ENCODE measurements around the gene AUTS2.

Gene AUTS2

DNA sequence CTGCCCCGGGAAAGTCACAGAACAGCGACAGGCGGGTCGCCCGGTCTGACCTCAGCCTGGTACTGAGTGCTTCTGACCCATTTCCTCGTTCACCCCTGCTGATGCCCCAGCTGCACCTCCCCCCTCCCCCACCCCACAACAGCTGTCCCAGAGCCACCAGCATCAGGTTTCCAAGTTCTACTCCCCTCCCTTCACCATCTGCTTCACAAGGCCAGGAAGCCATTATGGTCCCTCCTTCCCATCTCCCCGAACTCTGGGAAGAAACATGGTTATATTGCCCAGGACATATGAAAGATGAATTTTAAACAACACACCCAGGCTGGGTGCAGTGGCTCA is 1231.8 kb downstream of the AUTS2 start:
- DNase-seq, result no peak

DNA sequence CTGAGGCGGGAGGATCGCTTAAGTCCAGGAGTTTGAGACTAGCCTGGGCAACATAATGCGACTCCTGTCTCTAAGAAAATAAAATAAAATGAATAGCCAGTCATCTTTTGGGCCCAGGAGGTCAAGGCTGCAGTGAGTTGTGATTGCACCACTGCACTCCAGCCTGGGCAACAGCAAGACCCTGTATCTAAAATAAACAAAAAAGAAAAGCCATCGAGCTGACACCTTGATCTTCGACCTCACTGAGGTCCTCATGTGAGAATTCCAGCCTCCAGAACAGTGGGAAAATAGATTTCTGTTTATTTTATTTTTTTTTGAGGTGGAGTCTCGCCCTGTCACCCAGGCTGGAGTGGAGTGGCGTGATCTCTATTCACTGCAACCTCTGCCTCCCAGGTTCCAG is 1232.2 kb downstream of the AUTS2 start:
- no peak for DNase-seq

DNA sequence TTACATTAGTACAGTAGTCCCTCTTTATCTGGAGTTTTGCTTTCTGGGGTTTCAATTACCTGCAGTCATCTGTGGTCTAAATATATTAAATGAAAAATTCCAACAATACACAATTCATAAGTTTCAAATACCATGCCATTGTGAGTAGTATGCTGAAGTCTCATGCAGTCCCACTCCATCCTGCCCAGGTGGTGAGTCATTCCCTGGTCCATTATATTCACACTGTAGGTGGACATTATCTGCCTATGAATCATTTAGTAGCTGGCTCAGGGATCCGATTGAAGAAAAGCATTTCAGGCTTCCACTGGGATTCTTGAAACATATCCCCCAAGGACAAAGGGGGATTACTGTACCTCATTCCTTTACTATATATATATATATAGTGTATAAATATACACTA is 1235.5 kb downstream of the AUTS2 start:
- no peak for DNase-seq

DNA sequence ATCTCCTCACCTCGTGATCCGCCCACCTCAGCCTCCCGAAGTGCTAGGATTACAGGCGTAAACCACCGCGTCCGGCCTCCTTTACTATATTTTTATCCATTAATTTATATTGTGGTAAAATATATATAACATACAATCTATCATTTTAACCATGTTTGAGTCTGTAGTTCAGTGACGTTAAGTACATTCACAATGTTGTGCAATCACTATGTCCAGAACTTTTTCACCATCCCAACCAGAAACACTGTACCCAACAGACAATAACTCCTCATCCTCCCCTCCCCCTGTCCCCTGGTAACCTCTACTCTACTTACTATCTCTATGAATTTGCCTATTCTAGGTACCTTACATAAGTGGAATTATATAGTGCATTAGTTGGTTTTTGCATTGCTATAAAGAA is 1236.1 kb downstream of the AUTS2 start:
- no peak for DNase-seq

DNA sequence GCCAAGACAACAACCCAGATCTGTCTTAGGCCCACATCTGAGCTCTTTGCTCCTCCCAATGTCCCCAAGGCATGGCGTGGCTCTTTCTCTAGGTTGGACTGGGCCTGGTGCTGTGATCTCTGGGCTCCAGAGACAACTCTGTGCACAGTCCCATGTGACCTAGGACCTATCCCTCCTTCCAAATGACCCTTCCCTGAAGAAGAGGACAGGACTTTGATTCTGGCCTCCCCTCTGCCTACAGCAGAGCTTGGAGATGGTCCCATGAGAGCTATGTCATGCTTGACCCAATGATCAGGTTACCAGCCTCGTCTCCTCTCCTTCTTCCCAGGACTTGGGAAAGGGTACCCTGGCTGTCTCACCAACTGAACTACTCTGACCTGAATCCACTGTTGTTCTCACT is 1237.4 kb downstream of the AUTS2 start:
- no peak for DNase-seq

DNA sequence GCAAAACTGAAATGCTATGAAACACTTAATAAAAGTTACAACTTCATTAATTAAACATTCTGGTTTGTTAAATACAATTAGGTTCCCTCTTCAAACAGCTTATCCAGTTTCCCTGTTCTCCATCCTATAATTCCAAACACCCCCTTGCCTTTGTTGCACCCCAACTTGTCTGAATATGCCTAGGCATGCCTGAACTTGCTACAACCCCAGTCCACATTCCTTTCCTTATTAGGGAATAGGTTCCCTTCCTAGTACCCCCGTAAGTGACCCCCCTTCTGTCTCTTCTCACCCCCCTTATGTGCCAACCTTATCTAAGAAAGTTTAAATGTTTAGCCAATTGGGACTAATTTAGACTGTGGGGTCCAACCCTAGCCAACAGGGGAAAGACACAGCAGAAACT is 1238.0 kb downstream of the AUTS2 start:
- no peak for DNase-seq

DNA sequence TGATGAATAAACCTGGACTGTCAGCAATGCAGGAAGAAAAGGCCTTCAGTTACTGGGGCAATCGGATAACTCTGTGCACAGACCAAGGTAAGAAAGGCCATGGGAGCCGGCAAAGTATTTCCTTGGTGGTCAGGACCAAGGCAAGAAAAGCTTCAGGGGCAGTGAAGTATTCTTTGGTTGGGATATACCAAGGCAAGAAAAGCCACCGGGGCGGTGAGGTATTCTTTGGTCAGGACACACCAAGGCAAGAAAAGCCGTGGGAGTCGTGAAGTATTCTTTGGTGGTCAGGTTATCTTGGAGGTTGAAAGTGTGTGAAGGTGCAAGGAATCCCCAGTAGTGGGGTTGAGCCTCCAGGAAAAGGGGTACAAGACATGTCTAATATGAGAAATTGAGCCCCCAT is 1238.7 kb downstream of the AUTS2 start:
- no peak for DNase-seq

DNA sequence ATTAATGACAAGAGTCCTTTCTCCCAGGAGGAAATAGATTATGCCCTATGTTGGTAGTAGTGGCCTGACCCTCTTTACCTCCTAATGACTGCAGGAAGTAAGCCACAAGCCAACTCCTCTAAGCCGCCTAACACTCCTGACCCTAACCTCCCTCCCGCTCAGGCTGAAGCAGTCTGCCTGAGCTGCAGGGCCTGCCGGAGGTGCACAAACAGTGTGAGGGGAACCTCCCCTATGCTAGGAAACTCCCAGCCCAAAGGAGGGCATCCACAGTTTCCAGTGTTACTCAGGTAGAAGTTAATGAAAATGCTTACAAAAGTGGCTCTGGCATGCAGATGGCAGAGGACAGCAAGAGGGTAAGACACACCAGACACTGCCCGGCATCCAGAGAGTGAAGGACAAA is 1239.3 kb downstream of the AUTS2 start:
- DNase-seq, result no peak

DNA sequence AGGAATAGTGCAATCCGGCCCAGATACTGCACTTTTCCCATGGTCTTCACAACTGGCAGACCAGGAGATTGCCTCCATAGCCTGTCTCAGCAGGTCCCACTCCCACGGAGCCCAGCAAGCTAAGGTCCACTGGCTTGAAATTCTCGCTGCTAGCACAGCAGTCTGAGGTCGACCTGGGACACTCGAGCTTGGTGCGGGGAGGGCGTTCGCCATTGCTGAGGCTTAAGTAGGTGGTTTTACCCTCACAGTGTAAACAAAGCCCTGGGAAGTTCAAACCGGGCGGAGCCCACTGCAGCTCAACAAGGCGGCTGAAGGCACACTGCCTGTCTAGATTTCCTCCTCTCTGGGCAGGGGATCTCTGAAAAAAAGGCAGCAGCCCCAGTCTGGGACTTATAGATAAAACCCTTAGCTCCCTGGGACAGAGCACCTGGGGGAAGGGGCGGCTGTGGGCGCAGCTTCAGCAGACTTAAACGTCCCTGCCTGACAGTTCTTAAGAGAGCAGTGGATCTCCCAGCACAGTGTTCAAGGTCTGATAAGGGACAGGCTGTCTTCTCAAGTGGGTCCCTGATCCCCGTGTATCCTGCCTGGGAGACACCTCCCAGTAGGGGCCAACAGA is 1240.1 kb downstream of the AUTS2 start:
- no peak for DNase-seq

Data from effector CD4-positive, alpha-beta T cell (primary cell).